Measurements from ENCODE around the gene ENAH. TPM values are rescaled to one million over a fixed set of nuclear protein-coding genes. Genes with fewer than 3 reads are reported as not detected.

ENAH gene
- total RNA-seq, 1 experiment from 2014 or later, result 285 TPM

- no peak overlapping the region for H2AK5ac ChIP-seq (ENCODE audit: insufficient read length, low read length)
- H3K4ac ChIP-seq (ENCODE audit: low read depth, low read length), result no peak overlapping the region
- H3K79me2 ChIP-seq (ENCODE audit: insufficient read depth, low read length), result no peaks in the 10 kb centered on the region
- no peak overlapping the region for H2BK15ac ChIP-seq (ENCODE audit: low read depth, low read length)
- no peak overlapping the region for H3K14ac ChIP-seq (ENCODE audit: insufficient read depth, low read length)
- no peak overlapping the region for H2BK20ac ChIP-seq (ENCODE audit: low read depth, low read length, poor library complexity, severe bottlenecking)
- H2AFZ ChIP-seq (ENCODE audit: low read length), result no peak overlapping the region
- H3K23me2 ChIP-seq (ENCODE audit: insufficient read length, low read depth, low read length, poor library complexity, severe bottlenecking), result no peaks in the 10 kb centered on the region
- H4K20me1 ChIP-seq (ENCODE audit: control insufficient read depth, insufficient read depth, insufficient read length), result no peaks in the 10 kb centered on the region
- H3K18ac ChIP-seq (ENCODE audit: insufficient read length, low read depth, low read length), result no peak overlapping the region
- no peaks in the 10 kb centered on the region for H3K79me1 ChIP-seq (ENCODE audit: insufficient read depth, low read depth, low read length, poor library complexity, severe bottlenecking)
- no peak overlapping the region for H3K27ac Mint-ChIP-seq
- no peak overlapping the region for H2BK5ac ChIP-seq (ENCODE audit: insufficient read length, low read length)
- peaks cover 2% of the 10 kb centered on the region; the same call in 1 of the 2 replicates for H3K27me3 Mint-ChIP-seq (ENCODE audit: low read depth)
- no peaks in the 10 kb centered on the region for H3K36me3 Mint-ChIP-seq (ENCODE audit: insufficient read depth in 1 of 3, low read depth in 3 of 3)
- no peak overlapping the region for H2BK120ac ChIP-seq (ENCODE audit: low read depth, low read length, poor library complexity, severe bottlenecking)
- no peaks in the 10 kb centered on the region for H3K9me3 ChIP-seq (ENCODE audit: control insufficient read depth, low read depth, low read length)
- H3T11ph ChIP-seq (ENCODE audit: low read length), result no peak overlapping the region
- peaks cover under 1 to 2% of the 10 kb centered on the region in 2 experiments; a peak in 2 of 4 replicates for H3K4me1 Mint-ChIP-seq
- H3K23ac ChIP-seq (ENCODE audit: insufficient read length, low read depth, low read length), result no peak overlapping the region
- no peak overlapping the region for H2BK12ac ChIP-seq (ENCODE audit: insufficient read length, low read depth, low read length)
- no peak for TF ChIP-seq CTCF (conservative IDR thresholded peaks at IDR 0.05)
- H4K8ac ChIP-seq (replicated peaks; ENCODE audit: insufficient read length, low read depth, low read length), result no peak overlapping the region
- DNase-seq, result no peak
- H3K27ac ChIP-seq (ENCODE audit: insufficient read length, low read depth, low read length), result no peak overlapping the region
- H4K5ac ChIP-seq (ENCODE audit: insufficient read length, low read depth, low read length), result no peak overlapping the region
- no peak overlapping the region for H3K4me3 Mint-ChIP-seq
- no peak overlapping the region for H4K91ac ChIP-seq (ENCODE audit: insufficient read length, low read depth, low read length)
- H3K9me3 Mint-ChIP-seq, result peaks cover 0 to 3% of the 10 kb centered on the region in 2 experiments; a peak in 3 of 5 replicates
- H3K4me1 ChIP-seq (ENCODE audit: insufficient read depth, low read length), result no peaks in the 10 kb centered on the region
- no peak overlapping the region for H3K56ac ChIP-seq (ENCODE audit: insufficient read length, low read depth, low read length)
- no peaks in the 10 kb centered on the region for H3K27me3 ChIP-seq (ENCODE audit: insufficient read depth, low read length)
- no peak overlapping the region for H3K9ac ChIP-seq (ENCODE audit: extremely low read depth, insufficient read length, low read length)
- H3K4me2 ChIP-seq (ENCODE audit: insufficient read depth, insufficient read length, low read length), result no peak overlapping the region
- no CpG with 5 or more reads among the region's 5 CpGs for WGBS (ENCODE audit: extremely low coverage, insufficient read length, low lambda C conversion rate)
Observed at GRCh38 chr1:225454733-225455132, 198.2 kb downstream of the ENAH start.
